ENCODE results near the gene LPAR5. TPM values are rescaled to one million over a fixed set of nuclear protein-coding genes. Genes with fewer than 3 reads are reported as not detected.

Gene LPAR5
- total and polyA plus RNA-seq, 2 donors from 2014 or later: 0.97 to 4.9 TPM

DNA sequence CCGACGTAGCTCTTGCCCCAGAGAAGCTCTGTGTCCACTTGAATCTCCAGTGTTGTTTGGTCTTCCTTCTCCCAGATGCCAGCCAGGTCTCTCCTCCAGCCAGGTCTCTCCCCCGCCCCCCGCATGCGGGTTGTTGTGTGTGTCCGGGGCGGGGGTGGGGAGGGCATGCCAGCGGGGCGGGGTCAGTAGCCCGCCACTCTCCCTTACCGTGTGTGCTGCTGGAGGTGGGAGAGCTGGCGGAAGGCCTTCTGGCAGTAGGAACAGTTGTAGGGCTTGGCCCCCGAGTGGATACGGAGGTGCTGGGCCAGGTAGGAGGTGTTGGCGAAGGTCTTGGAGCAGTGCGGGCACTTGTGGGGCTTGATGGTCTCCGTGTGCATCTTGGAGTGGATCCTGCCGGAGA lies 36.4 kb upstream of the LPAR5 start:
- H3K4me3 ChIP-seq (ENCODE audit: low read length in 3 of 3): no peak overlapping the region
- H3K36me3 ChIP-seq (ENCODE audit: control insufficient read depth in 2 of 3, insufficient read depth in 3 of 3, low read length in 3 of 3): peaks cover 20 to 80% (median 44%) of the 10 kb centered on the region in 3 donors
- intact Hi-C loops (cut with DNase I): no loop called here
- H3K27ac ChIP-seq (ENCODE audit: low read depth in 2 of 2, low read length in 2 of 2): no peak overlapping the region
- no peaks in the 10 kb centered on the region for H3K4me1 ChIP-seq (ENCODE audit: control insufficient read depth in 2 of 3, insufficient read depth in 2 of 3, low read depth in 1 of 3, low read length in 3 of 3)
- TF ChIP-seq, protein P1, sequence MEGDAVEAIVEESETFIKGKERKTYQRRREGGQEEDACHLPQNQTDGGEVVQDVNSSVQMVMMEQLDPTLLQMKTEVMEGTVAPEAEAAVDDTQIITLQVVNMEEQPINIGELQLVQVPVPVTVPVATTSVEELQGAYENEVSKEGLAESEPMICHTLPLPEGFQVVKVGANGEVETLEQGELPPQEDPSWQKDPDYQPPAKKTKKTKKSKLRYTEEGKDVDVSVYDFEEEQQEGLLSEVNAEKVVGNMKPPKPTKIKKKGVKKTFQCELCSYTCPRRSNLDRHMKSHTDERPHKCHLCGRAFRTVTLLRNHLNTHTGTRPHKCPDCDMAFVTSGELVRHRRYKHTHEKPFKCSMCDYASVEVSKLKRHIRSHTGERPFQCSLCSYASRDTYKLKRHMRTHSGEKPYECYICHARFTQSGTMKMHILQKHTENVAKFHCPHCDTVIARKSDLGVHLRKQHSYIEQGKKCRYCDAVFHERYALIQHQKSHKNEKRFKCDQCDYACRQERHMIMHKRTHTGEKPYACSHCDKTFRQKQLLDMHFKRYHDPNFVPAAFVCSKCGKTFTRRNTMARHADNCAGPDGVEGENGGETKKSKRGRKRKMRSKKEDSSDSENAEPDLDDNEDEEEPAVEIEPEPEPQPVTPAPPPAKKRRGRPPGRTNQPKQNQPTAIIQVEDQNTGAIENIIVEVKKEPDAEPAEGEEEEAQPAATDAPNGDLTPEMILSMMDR (IDR thresholded peaks at IDR 0.05; ENCODE audit: borderline replicate concordance, extremely low read depth, insufficient read depth): no peak
- H3K9me3 ChIP-seq (ENCODE audit: control insufficient read depth in 2 of 3, insufficient read depth in 1 of 3, low read length in 3 of 3): no peaks in the 10 kb centered on the region
- H3K9ac ChIP-seq (ENCODE audit: low read length in 3 of 3): no peak overlapping the region
- DNase-seq (no peak), FAIRE-seq (no peak)
- H3K27me3 ChIP-seq (ENCODE audit: control insufficient read depth, insufficient read depth, low read length): no peaks in the 10 kb centered on the region

DNA sequence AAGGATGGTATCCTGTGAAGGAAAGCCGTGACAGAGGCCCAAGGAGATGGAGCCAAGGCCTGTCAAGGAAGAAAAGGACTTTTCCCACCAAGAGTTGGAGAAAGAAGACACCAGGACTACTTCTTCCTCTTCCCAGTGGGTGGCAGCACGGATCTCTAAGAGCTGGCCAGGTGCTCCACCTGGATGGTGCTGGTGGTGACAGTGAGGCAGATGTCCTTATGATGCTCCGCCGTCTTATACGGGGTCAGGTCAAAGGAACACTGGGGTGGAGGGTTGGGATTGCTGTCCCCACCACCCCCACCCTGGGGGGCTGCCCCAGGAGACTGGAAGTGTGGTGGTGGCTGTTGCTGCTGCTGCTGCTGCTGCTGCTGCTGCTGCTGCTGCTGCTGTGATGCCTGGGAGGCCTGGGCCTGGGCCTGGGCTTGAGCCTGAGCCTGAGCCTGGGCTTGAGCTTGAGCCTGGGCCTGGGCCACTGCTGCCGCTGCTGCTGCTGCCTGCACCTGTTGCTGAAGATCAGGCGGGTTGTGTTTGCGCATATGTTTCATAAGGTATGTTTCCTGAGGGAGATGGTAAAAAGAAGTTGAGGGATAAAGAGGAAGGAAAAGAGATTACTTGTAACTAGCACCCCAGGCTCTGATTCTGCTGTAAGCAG lies 31.9 kb upstream of the LPAR5 start:
- no peak overlapping the region for H3K4me3 ChIP-seq (ENCODE audit: low read length in 3 of 3)
- H3K4me1 ChIP-seq (ENCODE audit: control insufficient read depth in 2 of 3, insufficient read depth in 2 of 3, low read depth in 1 of 3, low read length in 3 of 3): no peaks in the 10 kb centered on the region
- H3K36me3 ChIP-seq (ENCODE audit: control insufficient read depth in 2 of 3, insufficient read depth in 3 of 3, low read length in 3 of 3): peaks cover 21 to 55% (median 27%) of the 10 kb centered on the region in 3 donors
- no peaks in the 10 kb centered on the region for H3K27me3 ChIP-seq (ENCODE audit: control insufficient read depth, insufficient read depth, low read length)
- H3K9me3 ChIP-seq (ENCODE audit: control insufficient read depth in 2 of 3, insufficient read depth in 1 of 3, low read length in 3 of 3): no peaks in the 10 kb centered on the region
- no peak overlapping the region for H3K9ac ChIP-seq (ENCODE audit: low read length in 3 of 3)
- TF ChIP-seq, protein P1 (IDR thresholded peaks at IDR 0.05; ENCODE audit: borderline replicate concordance, extremely low read depth, insufficient read depth): peak; percentile 10
- no peak for DNase-seq
- intact Hi-C loops (cut with DNase I): no loop called here
- H3K27ac ChIP-seq (ENCODE audit: low read depth in 2 of 2, low read length in 2 of 2): no peak overlapping the region
- no peak for FAIRE-seq

DNA sequence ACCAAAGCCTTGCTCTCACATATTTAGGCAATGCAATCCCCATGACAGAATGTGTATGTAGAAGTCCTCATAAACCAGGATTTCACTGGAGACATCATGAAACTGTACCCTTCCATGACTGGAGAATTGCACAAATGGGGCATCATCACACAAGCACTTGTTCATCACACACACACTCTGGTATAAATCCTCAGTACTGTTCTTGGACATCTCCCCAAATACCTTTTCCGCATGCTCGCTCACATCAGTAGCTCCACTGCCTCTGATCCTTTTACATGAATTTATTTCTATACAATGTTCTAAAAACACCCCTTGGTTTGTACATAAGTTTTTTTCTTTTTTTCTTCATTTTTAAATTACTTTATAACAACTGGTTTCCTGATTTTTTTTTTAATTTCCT lies 30.5 kb upstream of the LPAR5 start:
- H3K9ac ChIP-seq (ENCODE audit: low read length in 3 of 3): no peak overlapping the region
- TF ChIP-seq, protein P1 (IDR thresholded peaks at IDR 0.05; ENCODE audit: borderline replicate concordance, extremely low read depth, insufficient read depth): no peak
- FAIRE-seq (no peak), DNase-seq (no peak)
- H3K27me3 ChIP-seq (ENCODE audit: control insufficient read depth, insufficient read depth, low read length): no peaks in the 10 kb centered on the region
- no peak overlapping the region for H3K27ac ChIP-seq (ENCODE audit: low read depth in 2 of 2, low read length in 2 of 2)
- intact Hi-C loops (cut with DNase I): no loop called here
- H3K4me3 ChIP-seq (ENCODE audit: low read length in 3 of 3): no peak overlapping the region
- H3K4me1 ChIP-seq (ENCODE audit: control insufficient read depth in 2 of 3, insufficient read depth in 2 of 3, low read depth in 1 of 3, low read length in 3 of 3): peaks cover 4 to 7% (median 6%) of the 10 kb centered on the region in 3 donors
- no peaks in the 10 kb centered on the region for H3K9me3 ChIP-seq (ENCODE audit: control insufficient read depth in 2 of 3, insufficient read depth in 1 of 3, low read length in 3 of 3)
- H3K36me3 ChIP-seq (ENCODE audit: control insufficient read depth in 2 of 3, insufficient read depth in 3 of 3, low read length in 3 of 3): peaks cover 15 to 41% (median 18%) of the 10 kb centered on the region in 3 donors

Measured in kidney (tissue), 14 donors.